HuH-7 (cell line): ENCODE data around the gene SLC29A2.

ENCODE experiments used
- DNase-seq: peaks from one replicate; pipeline ENCODE4 v3.0.0; 2011; ENCODE audit warnings: low spot score

SLC29A2 gene

GRCh38 chr11:66317723-66318599, 53.6 kb downstream of the SLC29A2 start:
- DNase-seq: peak; percentile 99

GRCh38 chr11:66317322-66317722, 54.2 kb downstream of the SLC29A2 start:
- DNase-seq: no peak

DNA sequence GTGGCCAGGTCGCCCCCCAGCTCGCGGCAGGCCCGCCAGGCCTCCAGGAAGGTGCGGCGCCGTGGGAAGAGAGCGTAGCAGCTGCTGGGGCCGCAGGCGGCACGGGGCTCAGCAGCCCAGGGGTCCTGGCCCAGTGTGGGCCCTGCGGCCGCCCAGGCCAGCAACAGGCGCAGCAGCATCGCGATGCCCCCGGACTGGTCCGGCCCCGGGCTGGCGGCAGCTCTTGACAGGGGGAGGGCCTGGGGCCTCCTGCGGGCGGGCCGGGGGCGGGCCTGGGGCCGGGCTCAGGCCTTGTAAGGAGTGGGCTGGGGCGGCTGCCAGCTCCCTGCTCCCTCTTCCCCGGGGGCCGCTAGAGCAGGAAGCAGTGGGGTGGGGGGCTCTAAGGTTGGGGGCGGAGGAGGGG, 54.7 kb downstream of the SLC29A2 start, which contains the start of gene CD248:
CD248 (minus strand) TSS at position 196 of the 403 bp plus-strand sequence; CDS start at position 179, 17 bp downstream.
- DNase-seq: no peak

- DNase-seq: no peak
Measured at GRCh38 chr11:66315921-66316811, 55.4 kb downstream of the SLC29A2 start.

- DNase-seq: no peak
Measured at GRCh38 chr11:66315498-66315885, 56.1 kb downstream of the SLC29A2 start.

- DNase-seq: no peak
Measured at GRCh38 chr11:66314561-66315497, 56.7 kb downstream of the SLC29A2 start.

GRCh38 chr11:66314186-66314501, 57.4 kb downstream of the SLC29A2 start:
- DNase-seq: no peak

GRCh38 chr11:66313321-66314185, 58.0 kb downstream of the SLC29A2 start:
- DNase-seq: peak; percentile 93

GRCh38 chr11:66312549-66313320, 58.8 kb downstream of the SLC29A2 start:
- peak; percentile 100 for DNase-seq
